NCI-H748 (cell line): ENCODE measurements around the gene UNC93A.
"Not testable (repeated sequence)": the region's sequence is repeated elsewhere in the genome, so short reads cannot be mapped to it uniquely, and the experiment has no call there.

Experiments used
- DNase-seq: peaks from one replicate; lab custom pipeline; 2025; ENCODE audit not compliant: unreplicated experiment; lab: John Stamatoyannopoulos, UW

UNC93A gene

DNA sequence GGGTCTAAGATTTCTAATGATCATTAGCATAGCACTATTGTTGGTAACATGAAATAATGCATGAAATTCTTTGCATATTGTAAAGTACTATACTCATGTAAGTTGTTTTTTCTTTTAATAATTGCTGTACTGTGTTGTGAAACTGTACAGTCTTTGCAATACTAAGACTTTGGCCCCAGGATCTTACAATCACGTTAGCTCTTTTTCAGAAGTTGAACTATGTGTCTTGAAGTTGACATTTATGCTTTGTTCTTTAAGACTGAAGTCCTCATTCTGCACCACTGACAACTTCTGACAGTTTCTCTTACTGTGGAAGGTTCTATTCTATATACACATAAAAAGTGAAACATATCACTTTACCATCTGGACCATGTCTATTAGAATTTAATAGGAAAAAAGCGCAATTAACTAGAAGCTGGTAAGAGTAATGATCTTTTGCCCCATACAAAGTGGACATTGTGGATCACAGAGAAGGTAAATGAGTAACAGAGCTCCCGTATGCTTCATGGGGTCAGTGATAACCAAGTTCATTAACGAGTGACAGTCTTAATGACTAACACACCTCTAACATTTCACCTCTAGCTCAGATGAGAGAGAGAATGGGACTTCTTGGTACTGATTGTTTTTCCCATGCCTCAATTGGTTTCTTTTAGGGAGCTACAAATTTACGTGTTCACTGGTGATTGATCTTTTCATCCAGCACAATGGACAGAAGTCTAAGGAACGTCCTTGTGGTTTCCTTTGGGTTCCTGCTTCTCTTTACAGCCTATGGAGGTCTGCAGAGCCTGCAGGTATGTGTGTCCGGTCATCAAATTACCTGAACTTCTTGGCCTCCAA lies at the start of gene UNC93A:
TSS of gene UNC93A (plus strand) at position 530 of the 837 bp plus-strand sequence. CDS start at position 705, 175 bp downstream.
- no peak for DNase-seq

DNA sequence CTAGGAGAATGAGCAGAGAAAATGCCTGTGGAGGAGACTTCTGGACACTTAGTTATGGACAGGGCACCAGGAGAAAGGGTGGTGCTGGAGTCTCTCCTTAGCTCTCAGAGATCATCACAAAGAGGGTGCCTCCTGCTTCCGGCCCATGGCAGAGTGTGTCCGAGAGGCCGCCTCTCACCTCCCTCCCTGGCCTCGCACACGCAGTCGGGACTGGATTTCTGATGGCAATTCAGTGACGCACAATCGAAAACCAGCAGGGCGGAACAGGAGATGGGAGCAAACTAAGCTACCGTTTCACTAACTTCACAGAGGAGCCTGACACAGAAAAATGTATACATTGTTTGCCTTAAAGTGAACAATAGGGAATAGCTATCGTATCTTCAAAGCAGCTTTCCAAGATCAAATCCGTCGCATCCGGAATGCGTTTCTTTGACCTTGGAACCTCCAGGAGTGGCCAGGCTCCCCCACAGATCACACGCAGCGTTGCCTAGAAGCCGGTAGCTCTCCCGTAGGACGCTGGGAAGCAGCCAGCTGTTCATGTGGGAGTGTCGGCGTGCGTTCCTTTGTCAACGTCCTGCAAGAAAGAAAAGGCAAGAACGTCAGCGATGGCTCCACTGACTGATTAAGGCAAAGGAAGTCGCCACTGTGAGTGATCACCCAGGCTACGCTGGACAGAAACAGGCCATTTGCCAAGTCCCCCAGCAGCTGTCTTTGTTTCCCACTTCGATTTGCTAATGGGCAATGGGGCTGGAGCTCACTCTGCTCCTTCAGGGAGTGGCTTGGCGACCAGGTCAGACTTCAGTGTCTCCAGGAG lies 49.6 kb upstream of the UNC93A start:
- DNase-seq = peak; percentile 11

DNA sequence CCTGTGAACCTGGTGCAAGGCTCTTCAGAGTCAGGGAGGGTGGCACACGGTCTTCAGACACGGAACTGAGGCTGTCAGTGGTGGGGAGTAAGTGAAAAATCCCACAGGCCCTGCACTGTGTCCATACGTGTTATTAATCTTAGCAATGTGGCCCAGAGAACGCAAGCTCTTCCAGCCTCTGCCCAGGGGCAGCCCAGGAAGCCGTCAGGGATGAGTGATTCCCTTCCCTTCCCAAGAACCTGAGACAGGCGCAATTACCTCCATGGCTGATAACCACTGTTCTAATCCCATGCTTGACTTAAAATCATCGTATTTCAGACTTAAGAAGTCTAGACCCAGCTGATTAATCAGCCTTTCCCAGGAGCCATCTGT lies 49.0 kb upstream of the UNC93A start:
- DNase-seq = not testable (repeated sequence)

DNA sequence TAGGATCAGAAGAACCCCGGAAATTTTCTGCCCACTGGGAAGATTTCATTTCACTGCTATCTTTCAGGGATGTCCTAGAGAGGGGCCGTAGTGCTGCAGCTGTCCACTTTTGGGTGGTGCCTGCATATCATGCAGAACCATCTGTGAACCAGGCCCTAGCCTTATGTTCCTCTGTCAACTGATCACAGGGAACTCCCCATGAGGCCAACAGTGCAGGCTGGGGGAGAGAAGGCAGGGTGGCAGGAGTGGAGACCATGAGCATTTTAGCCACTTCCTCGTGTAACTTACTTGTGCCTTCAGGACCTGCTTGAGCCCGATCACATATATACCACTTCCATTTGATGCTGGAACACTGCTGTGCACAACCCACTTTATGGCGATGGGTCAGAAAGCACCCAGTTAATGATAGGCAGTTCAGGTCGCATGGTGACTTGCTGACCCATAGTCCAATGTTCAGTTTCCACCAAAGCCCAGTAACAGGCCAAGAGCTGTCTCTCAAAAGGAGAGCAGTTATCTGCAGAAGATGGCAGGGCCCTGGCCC lies 48.5 kb upstream of the UNC93A start:
- not testable (repeated sequence) for DNase-seq

DNA sequence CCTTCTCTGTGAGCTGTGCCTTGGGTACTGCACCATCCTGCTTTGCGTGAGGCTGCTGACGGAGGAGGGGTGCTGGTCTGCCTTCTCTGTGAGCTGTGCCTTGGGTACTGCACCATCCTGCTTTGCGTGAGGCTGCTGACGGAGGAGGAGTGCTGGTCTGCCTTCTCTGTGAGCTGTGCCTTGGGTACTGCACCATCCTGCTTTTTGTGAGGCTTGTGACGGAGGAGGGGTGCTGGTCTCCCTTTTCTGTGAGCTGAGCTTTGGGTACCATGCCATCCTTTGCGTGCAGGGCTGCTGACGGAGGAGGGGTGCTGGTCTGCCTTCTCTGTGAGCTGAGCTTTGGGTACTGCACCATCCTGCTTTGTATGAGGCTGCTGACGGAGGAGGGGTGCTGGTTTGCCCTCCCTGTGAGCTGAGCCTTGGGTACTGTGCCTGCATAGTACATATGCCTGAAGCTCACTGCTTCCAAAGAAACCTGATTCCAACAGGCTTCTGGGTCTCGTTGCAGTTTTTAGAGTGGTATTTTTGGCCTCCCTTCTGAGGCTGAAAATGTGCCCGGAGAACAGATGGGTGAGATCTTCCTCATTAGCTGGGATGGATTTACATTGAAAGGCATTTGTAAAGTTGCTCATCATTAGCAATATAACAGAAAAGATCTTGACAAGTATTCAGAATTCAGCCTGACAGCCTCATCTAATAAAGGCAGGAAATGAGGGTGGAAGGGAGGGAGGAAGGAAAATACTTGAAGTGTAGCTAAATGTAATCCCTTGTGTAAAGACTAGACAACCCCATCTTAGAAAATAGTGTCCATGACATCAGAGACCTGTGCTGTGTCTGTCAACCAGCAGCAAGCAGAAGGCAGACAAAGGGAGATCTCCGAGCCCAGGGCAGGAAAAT lies 46.8 kb upstream of the UNC93A start:
- DNase-seq = no peak

DNA sequence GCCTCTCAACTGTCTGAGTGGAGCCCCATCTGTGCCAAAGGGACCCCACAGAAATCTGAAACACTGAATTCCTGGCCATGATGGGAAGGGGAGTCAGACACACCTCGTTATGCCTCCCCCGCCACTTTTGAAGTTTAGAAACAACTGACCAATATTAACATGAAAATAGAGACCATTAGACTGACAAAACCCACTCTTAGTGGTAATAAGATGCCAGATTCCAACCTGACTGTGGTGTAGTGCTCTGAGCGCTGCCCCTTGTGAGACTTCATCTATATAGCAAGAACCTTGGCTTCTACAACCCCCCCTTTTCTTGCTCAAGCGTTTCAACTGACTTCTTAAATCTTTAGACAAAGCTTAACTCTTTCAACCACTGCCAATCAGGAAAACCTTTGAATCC lies 46.1 kb upstream of the UNC93A start:
- no peak for DNase-seq

DNA sequence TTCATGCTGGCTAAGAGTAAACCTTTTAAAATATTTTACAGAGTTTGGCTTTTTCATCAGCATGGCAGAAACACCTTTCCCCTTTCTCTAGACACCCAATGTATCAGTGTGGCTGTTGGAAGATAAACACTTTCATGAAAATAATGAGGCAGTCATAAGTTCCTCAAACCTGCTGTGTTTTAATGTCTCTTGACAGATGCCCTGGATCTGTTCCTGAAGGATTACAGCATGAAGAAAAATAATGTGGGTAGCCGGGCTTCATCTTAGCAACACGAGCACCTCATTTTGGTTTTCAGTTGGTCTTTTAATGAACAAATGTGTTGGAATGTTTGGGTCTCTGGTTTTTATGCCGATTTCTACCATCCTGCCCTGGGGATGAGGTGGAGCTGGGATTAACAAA lies 45.5 kb upstream of the UNC93A start:
- DNase-seq = no peak

DNA sequence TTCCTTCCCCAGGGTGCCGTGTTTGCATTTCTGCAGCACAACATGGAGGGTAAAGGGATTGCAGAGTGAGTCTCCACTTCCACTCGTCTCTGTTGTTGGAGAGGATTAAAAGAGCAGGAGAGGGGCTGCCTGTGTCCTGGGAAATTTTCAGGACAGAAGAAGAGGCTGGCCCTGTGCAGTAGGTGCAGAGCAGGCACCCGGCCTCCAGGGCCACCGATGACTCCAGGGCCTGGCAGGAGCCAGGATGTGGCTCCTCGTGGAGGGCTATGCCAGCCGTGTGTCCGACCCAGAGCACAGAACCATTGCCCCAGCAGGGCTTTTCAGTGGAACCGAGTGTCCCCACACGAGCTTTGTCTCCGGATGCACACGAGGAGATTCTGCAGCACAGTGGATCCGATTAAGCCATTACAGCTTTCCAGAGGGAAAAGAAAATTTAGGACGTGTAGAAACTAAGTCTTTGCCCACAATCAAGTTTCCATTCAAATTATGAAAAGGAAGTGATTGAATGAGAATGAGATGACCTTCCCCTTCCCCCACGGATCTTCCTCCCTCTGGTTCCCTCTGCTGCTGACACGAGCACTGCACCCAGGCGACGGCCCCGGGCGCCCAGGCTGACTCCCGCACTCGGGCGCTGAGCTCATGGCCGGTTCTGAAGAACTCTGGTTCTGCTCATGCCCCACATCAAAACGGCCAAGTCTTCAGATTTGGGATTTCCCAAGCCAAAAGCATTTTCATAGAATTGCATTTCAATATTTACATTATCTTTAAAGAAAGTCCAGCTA lies 43.1 kb upstream of the UNC93A start:
- DNase-seq = no peak

DNA sequence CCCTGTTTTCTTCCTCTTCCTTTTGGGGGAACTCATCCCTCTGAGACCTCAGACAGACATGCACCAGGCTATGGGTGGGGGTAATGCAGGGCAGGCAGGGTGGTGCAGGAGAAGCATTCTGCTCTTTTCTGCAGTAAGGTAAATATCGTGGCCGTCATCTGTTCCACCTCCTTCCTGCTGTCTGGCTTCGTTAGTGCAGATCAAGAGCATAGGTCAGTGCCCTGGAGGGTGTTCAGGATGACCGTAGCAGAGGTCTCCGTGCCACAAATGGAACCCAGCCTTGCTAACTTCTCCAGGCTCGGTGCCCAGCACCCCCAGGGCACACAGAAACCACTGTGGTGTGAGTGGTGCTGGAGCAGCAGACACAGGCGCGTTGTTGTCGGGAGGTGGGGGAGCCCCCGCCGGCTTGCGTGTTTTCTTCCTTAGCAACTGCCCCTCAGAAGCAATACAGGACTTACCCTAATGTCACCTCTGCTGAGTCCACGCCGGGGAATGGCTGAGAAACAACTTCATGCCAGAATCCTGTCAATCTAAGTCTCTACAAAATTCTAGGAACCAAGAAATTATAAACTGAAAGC lies 42.1 kb upstream of the UNC93A start:
- not testable (repeated sequence) for DNase-seq

DNA sequence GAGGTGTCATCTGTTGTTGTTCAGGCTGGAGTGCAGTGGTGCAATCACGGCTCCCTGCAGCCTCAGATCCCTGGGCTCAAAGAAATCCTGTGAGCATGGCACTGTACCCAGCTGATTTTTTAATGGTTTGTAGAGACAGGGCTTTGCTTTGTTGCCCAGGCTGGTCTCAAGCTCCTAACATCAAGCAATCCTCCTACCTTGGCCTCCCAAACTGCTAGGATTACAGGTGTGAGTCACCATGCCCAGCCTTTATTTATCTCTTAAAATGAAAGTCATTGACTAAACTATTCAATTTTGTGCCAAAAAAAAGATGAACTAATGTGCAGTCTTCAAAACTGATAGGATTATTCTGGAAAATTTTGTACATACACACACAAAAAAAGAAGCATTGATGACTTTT lies 38.8 kb upstream of the UNC93A start:
- DNase-seq = no peak

DNA sequence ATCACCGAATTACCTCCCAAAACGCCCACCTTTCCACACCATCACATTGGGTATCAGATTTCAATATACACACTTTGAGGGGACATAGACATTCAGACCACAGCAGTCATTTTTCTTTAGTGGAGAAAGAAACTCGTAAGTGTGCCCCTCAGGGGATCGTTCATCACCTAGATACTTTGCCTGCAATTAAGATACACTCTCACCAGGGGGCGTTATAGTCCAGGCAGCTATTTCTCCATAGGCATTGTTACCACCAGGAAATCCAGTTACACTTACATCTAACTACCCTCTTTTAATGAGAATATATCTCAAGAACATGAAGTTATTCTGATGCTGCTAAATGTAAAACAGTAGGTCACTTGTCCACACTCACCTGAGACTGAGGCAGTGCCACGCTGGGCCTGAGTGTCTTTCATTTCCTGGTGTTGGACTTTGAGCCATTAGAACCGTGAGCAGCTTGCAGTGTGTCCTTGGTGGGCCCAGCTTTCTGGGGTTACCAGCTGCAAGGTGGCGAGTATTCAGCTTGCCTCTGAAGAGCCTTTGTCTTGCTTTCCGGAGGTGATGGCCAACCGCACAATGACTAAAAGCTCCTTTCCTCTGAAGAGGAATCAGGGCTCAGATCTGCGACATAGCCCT lies 35.1 kb upstream of the UNC93A start:
- no peak for DNase-seq

DNA sequence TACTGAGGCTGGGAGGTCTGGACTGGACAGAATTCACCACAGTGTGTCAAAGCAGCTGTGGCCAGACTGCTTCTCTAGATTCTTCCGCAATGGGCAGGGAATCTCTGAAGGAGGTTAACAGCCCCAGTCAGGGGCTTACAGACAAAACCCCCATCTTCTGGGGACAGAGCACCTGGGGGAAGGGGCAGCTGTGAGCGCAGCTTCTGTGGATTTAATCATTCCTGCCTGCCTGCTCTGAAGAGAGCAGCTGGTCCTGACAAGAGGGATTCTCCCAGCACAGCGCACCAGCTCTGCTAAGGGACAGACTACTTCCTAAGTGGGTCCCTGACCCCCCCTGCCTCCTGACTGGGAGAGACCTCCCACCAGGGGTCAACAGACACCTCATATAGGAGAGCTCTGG lies 32.5 kb upstream of the UNC93A start:
- no peak for DNase-seq

DNA sequence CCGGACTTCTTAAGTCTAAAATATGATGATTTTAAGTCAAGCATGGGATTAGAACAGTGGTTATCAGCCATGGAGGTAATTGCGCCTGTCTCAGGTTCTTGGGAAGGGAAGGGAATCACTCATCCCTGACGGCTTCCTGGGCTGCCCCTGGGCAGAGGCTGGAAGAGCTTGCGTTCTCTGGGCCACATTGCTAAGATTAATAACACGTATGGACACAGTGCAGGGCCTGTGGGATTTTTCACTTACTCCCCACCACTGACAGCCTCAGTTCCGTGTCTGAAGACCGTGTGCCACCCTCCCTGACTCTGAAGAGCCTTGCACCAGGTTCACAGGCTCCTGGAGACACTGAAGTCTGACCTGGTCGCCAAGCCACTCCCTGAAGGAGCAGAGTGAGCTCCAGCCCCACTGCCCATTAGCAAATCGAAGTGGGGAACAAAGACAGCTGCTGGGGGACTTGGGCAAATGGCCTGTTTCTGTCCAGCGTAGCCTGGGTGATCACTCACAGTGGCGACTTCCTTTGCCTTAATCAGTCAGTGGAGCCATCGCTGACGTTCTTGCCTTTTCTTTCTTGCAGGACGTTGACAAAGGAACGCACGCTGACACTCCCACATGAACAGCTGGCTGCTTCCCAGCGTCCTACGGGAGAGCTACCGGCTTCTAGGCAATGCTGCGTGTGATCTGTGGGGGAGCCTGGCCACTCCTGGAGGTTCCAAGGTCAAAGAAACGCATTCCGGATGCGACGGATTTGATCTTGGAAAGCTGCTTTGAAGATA lies 24.9 kb upstream of the UNC93A start:
- DNase-seq = not testable (repeated sequence)

DNA sequence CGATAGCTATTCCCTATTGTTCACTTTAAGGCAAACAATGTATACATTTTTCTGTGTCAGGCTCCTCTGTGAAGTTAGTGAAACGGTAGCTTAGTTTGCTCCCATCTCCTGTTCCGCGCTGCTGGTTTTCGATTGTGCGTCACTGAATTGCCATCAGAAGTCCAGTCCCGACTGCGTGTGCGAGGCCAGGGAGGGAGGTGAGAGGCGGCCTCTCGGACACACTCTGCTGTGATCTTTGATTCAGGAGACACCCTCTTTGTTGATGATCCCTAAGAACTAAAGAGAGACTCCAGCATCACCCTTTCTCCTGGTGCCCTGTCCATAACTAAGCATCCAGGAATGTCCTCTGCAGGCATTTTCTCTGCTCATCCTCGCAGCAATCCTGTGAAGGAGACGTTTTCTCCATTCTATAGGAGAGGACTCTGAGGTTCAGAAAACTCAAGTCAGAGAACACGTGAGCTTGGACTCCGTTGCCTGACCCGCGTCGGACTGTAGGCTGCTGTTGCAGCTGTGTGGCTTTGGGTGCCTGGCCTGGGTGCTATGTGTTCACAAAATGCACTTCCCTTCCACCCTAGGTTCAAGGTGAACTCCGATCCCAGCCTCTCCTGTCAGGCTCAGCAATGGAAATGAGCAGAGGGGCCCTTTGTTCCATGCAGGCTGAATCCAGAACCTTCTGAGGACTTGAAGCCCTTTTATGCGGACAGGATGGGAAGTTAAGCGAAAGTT lies 24.1 kb upstream of the UNC93A start:
- DNase-seq = no peak

DNA sequence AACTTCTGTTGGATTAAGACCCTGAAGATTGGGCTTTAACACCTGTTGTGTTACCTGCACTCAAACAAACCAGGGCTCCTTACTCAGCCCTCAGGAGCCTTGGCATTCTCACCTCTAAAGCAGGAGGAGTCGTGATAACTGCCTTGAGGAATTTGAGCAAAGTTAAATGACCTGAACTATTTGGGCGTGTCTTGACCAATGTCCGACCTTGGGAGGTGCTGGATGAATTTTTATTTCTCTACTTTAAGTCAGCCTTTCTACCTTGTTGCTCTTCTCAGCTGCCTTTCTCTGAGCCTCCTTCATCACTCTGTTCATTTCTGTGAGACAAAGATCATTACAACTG lies 23.6 kb upstream of the UNC93A start:
- DNase-seq = not testable (repeated sequence)

DNA sequence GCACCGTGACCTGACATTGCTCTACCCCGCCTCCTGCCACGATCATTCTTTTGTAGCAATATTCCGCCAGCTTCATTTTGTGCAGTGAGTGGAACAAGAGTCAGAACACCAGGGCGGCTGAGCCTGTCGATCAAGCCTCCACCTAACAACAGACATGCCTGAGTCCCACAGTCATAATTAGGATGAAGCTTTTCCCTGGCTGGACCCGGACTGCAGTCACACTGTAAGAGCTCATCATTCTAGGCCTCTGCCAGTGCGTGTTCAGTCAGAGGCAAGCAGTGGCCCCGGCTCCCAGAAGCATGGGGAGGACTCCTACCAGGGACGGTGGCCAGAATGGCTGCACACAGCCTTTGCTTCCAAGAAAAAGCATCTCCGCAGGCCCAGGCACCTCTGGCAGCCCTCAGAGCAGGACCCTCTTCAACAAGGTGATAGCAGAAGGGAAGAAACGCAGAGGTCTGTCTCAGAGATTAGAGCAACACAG lies 23.2 kb upstream of the UNC93A start:
- DNase-seq = no peak

DNA sequence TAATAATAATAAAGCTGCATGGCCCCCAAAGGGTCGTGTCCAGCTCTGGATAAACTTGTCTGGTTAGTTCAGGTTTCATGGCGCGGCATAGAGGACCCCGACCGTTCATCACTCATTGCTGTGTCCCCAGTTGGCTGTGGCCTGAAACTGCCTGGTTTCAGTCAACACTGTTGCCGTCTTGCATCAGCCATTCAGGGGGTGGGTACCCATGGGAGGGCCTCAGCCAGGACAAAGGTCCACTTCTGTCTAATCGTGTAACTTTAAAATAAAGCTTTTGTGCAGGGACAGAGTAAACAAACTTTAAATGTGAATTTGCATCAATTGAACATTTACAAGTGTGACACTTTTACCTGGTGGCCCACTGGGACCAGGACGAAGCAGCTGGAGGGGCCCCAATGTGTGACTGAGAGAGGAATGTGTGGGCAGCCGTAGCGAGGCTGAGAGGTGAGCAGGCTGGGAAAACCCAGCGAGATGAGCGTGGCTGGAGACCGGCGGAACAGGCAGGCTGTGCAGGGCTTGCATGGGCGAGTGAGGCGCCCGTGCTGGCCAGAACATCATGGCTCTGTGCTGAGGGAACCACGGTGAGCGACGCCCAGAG lies 22.3 kb upstream of the UNC93A start:
- no peak for DNase-seq
